HS-5 (cell line): Measurements from ENCODE around the gene ZNF155.
"Not testable (repeated sequence)": the region's sequence is repeated elsewhere in the genome, so short reads cannot be mapped to it uniquely, and the experiment has no call there.

Source experiments
- DNase-seq: peaks from one replicate; pipeline ENCODE4 v3.0.0-alpha.2; 2012; ENCODE audit warnings: low read depth

ZNF155 gene

GRCh38 chr19:43983912-43984686, at the start of gene ZNF155:
ZNF155 (plus strand) TSS chr19:43984188; CDS start chr19:43988544, 4,356 bp downstream.
- DNase-seq, result peak; percentile 90

GRCh38 chr19:43934985-43935708, 48.8 kb upstream of the ZNF155 start, which contains the start of gene ZNF45:
ZNF45 (minus strand) TSS chr19:43935282; CDS start chr19:43922185, 13,097 bp downstream.
- peak; percentile 80 for DNase-seq

GRCh38 chr19:43936188-43936587, 47.8 kb upstream of the ZNF155 start:
- DNase-seq, result no peak

- no peak for DNase-seq
These were observed 44.3 kb upstream of the ZNF155 start for GRCh38 chr19:43939557-43940260.

GRCh38 chr19:43940719-43941118, 43.3 kb upstream of the ZNF155 start:
- no peak for DNase-seq

GRCh38 chr19:43941209-43941608, 42.8 kb upstream of the ZNF155 start:
- DNase-seq, result no peak

GRCh38 chr19:43947412-43947811, 36.6 kb upstream of the ZNF155 start:
- DNase-seq, result not testable (repeated sequence)

GRCh38 chr19:43949803-43950202, 34.2 kb upstream of the ZNF155 start:
- DNase-seq, result not testable (repeated sequence)

GRCh38 chr19:43950834-43951645, 32.9 kb upstream of the ZNF155 start, which contains the start of gene ZNF221:
ZNF221 (plus strand) TSS chr19:43951228; CDS start chr19:43962727, 11,499 bp downstream.
- peak; percentile 73 for DNase-seq

GRCh38 chr19:43956827-43957226, 27.2 kb upstream of the ZNF155 start:
- DNase-seq, result no peak

GRCh38 chr19:43957891-43958290, 26.1 kb upstream of the ZNF155 start:
- no peak for DNase-seq

- DNase-seq, result no peak
These were observed 23.6 kb upstream of the ZNF155 start for GRCh38 chr19:43960411-43960810.

- no peak for DNase-seq
These were observed 17.8 kb upstream of the ZNF155 start for GRCh38 chr19:43966079-43966694.

- DNase-seq, result no peak
These were observed 7.3 kb upstream of the ZNF155 start for GRCh38 chr19:43976732-43977131.

- no peak for DNase-seq
These were observed 460 bp upstream of the ZNF155 start for GRCh38 chr19:43983544-43983911.

- no peak for DNase-seq
These were observed 656 bp downstream of the ZNF155 start for GRCh38 chr19:43984687-43985000.

- DNase-seq, result no peak
These were observed 13.8 kb downstream of the ZNF155 start for GRCh38 chr19:43997631-43998290.

GRCh38 chr19:44002212-44002565, 18.2 kb downstream of the ZNF155 start:
- DNase-seq, result no peak

- peak; percentile 79 for DNase-seq
These were observed 18.8 kb downstream of the ZNF155 start, which contains the start of gene ZNF230 for GRCh38 chr19:44002566-44003460. ZNF230 (plus strand) TSS chr19:44002957; CDS start chr19:44007079, 4,122 bp downstream.
